OCI-LY1 (cell line): ENCODE results near the gene ULK4.

Source experiments
- H2AFZ ChIP-seq: fragments of 200-600 bp; sonication (generic), shearing (Covaris generic); 2 replicates; pipeline ENCODE4 v1.6.0; 2014; ENCODE audit warnings: antibody characterized with exemption, mild to moderate bottlenecking, low read length
- H3F3A ChIP-seq: fragments of 200-600 bp; sonication (generic), shearing (Covaris generic); 2 replicates; pipeline ENCODE4 v1.6.0; 2014; ENCODE audit warnings: mild to moderate bottlenecking, antibody characterized with exemption, low read length, moderate library complexity; ENCODE audit not compliant: insufficient read depth
- H3K27ac ChIP-seq: fragments of 200-600 bp; sonication (generic); 2 replicates; pipeline ENCODE4 v1.5.1; 2014; ENCODE audit warnings: low read length, mixed run types, mild to moderate bottlenecking, low read depth; ENCODE audit not compliant: poor library complexity, severe bottlenecking
- H3K27me3 ChIP-seq: fragments of 200-600 bp; sonication (generic); 2 replicates; pipeline ENCODE4 v1.6.0; 2014; ENCODE audit warnings: antibody characterized with exemption, mild to moderate bottlenecking, low read length, moderate library complexity; ENCODE audit not compliant: insufficient read depth
- H3K36me3 ChIP-seq: fragments of 200-600 bp; sonication (generic); 2 replicates; pipeline ENCODE4 v1.6.1; 2014; ENCODE audit warnings: mild to moderate bottlenecking, antibody characterized with exemption, low read length, moderate library complexity, mixed read lengths; ENCODE audit not compliant: insufficient read depth
- H3K4me1 ChIP-seq: fragments of 200-600 bp; sonication (generic); 2 replicates; pipeline ENCODE4 v1.5.1; 2014; ENCODE audit warnings: mild to moderate bottlenecking, low read length, moderate library complexity; ENCODE audit not compliant: insufficient read depth, severe bottlenecking
- H3K4me2 ChIP-seq: fragments of 200-600 bp; sonication (generic), shearing (Covaris generic); 2 replicates; pipeline ENCODE4 v1.6.1; 2014; ENCODE audit warnings: low read length
- H3K4me3 ChIP-seq: fragments of 200-600 bp; sonication (generic); 2 replicates; pipeline ENCODE4 v1.5.1; 2014; ENCODE audit warnings: low read length, low read depth, mild to moderate bottlenecking, mixed read lengths; ENCODE audit not compliant: poor library complexity, severe bottlenecking
- H3K79me2 ChIP-seq: fragments of 200-600 bp; shearing (Covaris generic); 2 replicates; pipeline ENCODE4 v1.6.1; 2016; ENCODE audit warnings: mixed run types, low read length, mixed read lengths; ENCODE audit not compliant: insufficient read depth
- H3K9ac ChIP-seq: fragments of 200-600 bp; sonication (generic), shearing (Covaris generic); 2 replicates; pipeline ENCODE4 v1.6.1; 2014; ENCODE audit warnings: mild to moderate bottlenecking, low read length, mixed read lengths
- H3K9me2 ChIP-seq: fragments of 200-600 bp; sonication (generic), shearing (Covaris generic); 2 replicates; pipeline ENCODE4 v1.6.1; 2014; ENCODE audit warnings: low read depth, mild to moderate bottlenecking, low read length, mixed read lengths
- H3K9me3 ChIP-seq: fragments of 200-600 bp; shearing (Covaris generic); 2 replicates; pipeline ENCODE4 v1.6.1; 2014; ENCODE audit warnings: low read length, mixed read lengths
- H4K20me1 ChIP-seq: fragments of 200-600 bp; sonication (generic), shearing (Covaris generic); 2 replicates; pipeline ENCODE4 v1.6.0; 2016; ENCODE audit warnings: mild to moderate bottlenecking, low read length; ENCODE audit not compliant: insufficient read depth
- EZH2 ChIP-seq: fragments of 200-600 bp; sonication (generic), shearing (Covaris generic); IDR thresholded peaks from 2 replicates; pipeline ENCODE4 v1.8.0; 2017; ENCODE audit warnings: borderline replicate concordance, mixed run types, mild to moderate bottlenecking, antibody characterized with exemption, low read length, moderate library complexity, mixed read lengths
- TF ChIP-seq, protein P1 (sequence below): fragments of 200-600 bp; sonication (generic), shearing (Covaris generic); IDR thresholded peaks from 2 replicates; pipeline ENCODE4 v1.5.1; 2017; ENCODE audit warnings: mild to moderate bottlenecking, antibody characterized with exemption, low read length, moderate library complexity, mixed read lengths

Gene ULK4

DNA sequence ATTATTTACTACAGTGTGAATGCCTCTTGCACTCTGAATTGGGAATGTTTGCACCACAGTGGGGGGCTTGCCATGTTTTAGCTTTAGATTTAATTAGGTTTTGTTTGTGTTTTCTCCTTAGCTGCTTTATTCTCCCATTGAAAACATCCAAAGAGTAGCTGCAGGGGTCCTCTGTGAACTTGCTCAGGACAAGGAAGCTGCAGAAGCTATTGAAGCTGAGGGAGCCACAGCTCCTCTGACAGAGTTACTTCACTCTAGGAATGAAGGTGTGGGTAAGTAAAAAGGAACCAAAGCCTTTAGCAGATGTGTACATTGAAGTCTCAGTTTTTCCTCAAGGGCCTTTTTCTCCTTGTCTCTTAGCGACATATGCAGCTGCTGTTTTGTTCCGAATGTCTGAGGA lies 725.7 kb downstream of the ULK4 start:
- Histone ChIP-seq H3K79me2 (no peaks in the 10 kb centered on the region), H3F3A (no peaks in the 10 kb centered on the region), H3K4me1 (no peaks in the 10 kb centered on the region), H3K36me3 (peaks cover 98% of the 10 kb centered on the region), H3K4me3 (no peak overlapping the region), H3K27ac (no peak overlapping the region), H3K27me3 (no peaks in the 10 kb centered on the region), H4K20me1 (no peaks in the 10 kb centered on the region), H3K4me2 (no peak overlapping the region), H3K9me2 (no peaks in the 10 kb centered on the region), H3K9ac (no peak overlapping the region), H3K9me3 (no peaks in the 10 kb centered on the region), H2AFZ (no peak overlapping the region)
- TF ChIP-seq EZH2, result no peak
- TF ChIP-seq, protein P1, sequence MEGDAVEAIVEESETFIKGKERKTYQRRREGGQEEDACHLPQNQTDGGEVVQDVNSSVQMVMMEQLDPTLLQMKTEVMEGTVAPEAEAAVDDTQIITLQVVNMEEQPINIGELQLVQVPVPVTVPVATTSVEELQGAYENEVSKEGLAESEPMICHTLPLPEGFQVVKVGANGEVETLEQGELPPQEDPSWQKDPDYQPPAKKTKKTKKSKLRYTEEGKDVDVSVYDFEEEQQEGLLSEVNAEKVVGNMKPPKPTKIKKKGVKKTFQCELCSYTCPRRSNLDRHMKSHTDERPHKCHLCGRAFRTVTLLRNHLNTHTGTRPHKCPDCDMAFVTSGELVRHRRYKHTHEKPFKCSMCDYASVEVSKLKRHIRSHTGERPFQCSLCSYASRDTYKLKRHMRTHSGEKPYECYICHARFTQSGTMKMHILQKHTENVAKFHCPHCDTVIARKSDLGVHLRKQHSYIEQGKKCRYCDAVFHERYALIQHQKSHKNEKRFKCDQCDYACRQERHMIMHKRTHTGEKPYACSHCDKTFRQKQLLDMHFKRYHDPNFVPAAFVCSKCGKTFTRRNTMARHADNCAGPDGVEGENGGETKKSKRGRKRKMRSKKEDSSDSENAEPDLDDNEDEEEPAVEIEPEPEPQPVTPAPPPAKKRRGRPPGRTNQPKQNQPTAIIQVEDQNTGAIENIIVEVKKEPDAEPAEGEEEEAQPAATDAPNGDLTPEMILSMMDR, result no peak

DNA sequence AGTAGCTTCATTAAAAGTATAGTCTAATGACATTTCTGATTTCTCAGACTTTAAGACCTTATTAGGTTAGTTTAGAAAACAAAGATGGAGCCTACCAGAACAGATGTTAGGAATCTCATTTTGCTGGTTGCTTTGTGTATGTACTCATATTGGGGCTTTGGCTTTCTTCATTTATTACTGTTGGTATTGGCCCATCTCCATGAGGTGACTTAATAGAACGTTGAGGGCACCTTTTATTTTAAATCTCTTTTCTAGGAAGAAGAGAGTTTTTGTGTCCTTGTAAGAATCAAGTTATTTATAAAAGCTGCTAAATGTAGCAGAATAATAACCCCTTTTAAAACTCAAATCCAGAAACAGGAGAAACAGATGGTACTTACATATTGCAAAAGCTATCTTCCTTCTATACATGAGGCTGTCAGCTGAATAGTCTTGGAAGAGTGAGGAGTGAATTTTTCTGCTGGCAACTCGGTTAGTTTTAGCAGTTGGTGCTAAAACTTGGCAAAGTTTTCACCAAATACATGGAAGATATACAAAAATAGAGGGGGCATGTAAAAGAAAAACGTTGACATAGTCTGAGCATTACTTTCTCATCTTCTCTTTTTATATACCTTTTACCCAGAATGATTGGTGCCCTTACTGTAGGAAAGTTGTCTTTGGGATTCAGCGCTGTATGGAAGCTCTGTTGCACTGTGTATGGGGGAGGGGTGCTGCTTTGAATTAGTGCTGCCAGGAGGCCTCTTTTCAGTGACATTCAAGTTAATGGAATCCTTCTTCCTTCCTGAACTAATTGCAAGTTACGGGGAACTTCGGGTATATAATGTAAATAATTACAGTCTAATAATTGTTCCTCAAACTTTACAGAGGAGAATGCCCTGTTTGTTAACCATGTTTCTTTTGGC lies 726.8 kb downstream of the ULK4 start:
- H3K9me3 ChIP-seq, result no peaks in the 10 kb centered on the region
- no peak overlapping the region for H3K27ac ChIP-seq
- peaks cover 97% of the 10 kb centered on the region for H3K36me3 ChIP-seq
- no peak overlapping the region for H2AFZ ChIP-seq
- no peaks in the 10 kb centered on the region for H4K20me1 ChIP-seq
- H3F3A ChIP-seq, result no peaks in the 10 kb centered on the region
- H3K27me3 ChIP-seq, result no peaks in the 10 kb centered on the region
- no peaks in the 10 kb centered on the region for H3K79me2 ChIP-seq
- TF ChIP-seq EZH2, result no peak
- TF ChIP-seq, protein P1, result no peak
- H3K9ac ChIP-seq, result no peak overlapping the region
- no peaks in the 10 kb centered on the region for H3K9me2 ChIP-seq
- no peaks in the 10 kb centered on the region for H3K4me1 ChIP-seq
- no peak overlapping the region for H3K4me2 ChIP-seq
- H3K4me3 ChIP-seq, result no peak overlapping the region

DNA sequence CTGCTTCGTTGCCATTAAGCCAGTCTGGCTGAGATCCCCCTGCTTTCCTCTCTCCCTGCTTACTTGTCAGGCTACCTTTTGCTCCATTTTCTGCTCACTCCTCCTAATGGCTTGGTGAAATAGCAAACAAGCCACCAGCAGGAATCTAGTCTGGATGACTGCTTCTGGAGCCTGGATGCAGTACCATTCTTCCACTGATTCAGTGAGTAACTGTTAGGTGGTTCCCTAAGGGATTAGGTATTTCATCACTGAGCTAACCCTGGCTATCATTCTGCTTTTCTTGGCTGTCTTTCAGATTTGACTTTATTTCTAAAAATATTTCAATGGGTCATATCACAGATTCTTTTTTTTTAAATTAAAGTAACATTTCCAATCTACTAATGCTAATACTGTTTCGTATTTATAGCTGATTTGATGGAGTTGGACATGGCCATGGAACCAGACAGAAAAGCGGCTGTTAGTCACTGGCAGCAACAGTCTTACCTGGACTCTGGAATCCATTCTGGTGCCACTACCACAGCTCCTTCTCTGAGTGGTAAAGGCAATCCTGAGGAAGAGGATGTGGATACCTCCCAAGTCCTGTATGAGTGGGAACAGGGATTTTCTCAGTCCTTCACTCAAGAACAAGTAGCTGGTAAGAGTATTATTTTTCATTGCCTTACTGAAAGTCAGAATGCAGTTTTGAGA lies 737.6 kb downstream of the ULK4 start:
- Histone ChIP-seq H3K4me1 (peaks cover 18% of the 10 kb centered on the region), H2AFZ (no peak overlapping the region), H3F3A (no peaks in the 10 kb centered on the region), H3K9me3 (no peaks in the 10 kb centered on the region), H3K4me3 (no peak overlapping the region), H3K36me3 (peaks cover 56% of the 10 kb centered on the region), H4K20me1 (peaks cover 4% of the 10 kb centered on the region; the same call in 1 of the 2 replicates), H3K27ac (no peak overlapping the region), H3K4me2 (no peak overlapping the region), H3K9me2 (no peaks in the 10 kb centered on the region), H3K27me3 (no peaks in the 10 kb centered on the region), H3K9ac (no peak overlapping the region), H3K79me2 (peaks cover 42% of the 10 kb centered on the region)
- TF ChIP-seq, protein P1, result no peak
- no peak for TF ChIP-seq EZH2
